DOHH2 (cell line): ENCODE results near the gene AVPI1.
"Not testable (repeated sequence)": the region's sequence is repeated elsewhere in the genome, so short reads cannot be mapped to it uniquely, and the experiment has no call there.

Source experiments
- EZH2phosphoT487 ChIP-seq: fragments of 200-600 bp; sonication (generic); IDR thresholded peaks from 2 replicates; pipeline ENCODE4 v1.6.1; 2017; ENCODE audit warnings: borderline replicate concordance, mild to moderate bottlenecking, antibody characterized with exemption, low read length, moderate library complexity, mixed read lengths
- TF ChIP-seq, protein P1 (sequence below): fragments of 200-600 bp; sonication (generic); IDR thresholded peaks from one replicate; pipeline ENCODE4 v1.5.1; 2014; ENCODE audit warnings: antibody characterized with exemption, mild to moderate bottlenecking, low read depth, low read length; ENCODE audit not compliant: poor library complexity, severe bottlenecking

DNA sequence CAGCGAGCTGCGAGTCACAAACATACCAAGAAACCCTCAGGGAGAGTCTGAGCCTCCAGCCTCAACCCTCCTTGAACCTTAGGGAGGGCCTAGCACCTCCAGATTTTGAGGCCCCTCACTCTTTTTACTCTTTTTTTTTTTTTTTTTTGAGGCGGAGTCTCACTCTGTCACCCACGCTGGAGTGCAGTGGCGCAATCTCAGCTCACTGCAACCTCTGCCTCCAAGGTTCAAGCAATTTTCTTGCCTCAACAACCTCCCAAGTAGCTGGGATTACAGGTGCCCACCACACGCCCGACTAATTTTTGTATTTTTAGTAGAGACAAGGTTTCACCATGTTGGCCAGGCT lies 2.7 kb downstream of the AVPI1 start:
- TF ChIP-seq, protein P1, sequence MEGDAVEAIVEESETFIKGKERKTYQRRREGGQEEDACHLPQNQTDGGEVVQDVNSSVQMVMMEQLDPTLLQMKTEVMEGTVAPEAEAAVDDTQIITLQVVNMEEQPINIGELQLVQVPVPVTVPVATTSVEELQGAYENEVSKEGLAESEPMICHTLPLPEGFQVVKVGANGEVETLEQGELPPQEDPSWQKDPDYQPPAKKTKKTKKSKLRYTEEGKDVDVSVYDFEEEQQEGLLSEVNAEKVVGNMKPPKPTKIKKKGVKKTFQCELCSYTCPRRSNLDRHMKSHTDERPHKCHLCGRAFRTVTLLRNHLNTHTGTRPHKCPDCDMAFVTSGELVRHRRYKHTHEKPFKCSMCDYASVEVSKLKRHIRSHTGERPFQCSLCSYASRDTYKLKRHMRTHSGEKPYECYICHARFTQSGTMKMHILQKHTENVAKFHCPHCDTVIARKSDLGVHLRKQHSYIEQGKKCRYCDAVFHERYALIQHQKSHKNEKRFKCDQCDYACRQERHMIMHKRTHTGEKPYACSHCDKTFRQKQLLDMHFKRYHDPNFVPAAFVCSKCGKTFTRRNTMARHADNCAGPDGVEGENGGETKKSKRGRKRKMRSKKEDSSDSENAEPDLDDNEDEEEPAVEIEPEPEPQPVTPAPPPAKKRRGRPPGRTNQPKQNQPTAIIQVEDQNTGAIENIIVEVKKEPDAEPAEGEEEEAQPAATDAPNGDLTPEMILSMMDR: not testable (repeated sequence)
- TF ChIP-seq EZH2phosphoT487: not testable (repeated sequence)
